Smooth muscle cell (in vitro differentiated cells): ENCODE measurements around the gene CMTM3. TPM values are rescaled to one million over a fixed set of nuclear protein-coding genes. Genes with fewer than 3 reads are reported as not detected.

Experiments used
- DNase-seq: peaks from one replicate; lab custom pipeline; 2025; ENCODE audit not compliant: unreplicated experiment; lab: John Stamatoyannopoulos, UW
- H2AFZ ChIP-seq: fragments of 200-600 bp; sonication (generic); 2 replicates; pipeline ENCODE4 v1.6.0; 2016; ENCODE audit warnings: antibody characterized with exemption, low read depth, mild to moderate bottlenecking
- H3F3A ChIP-seq: fragments of 200-600 bp; sonication (generic); 2 replicates; pipeline ENCODE4 v1.6.0; 2017; ENCODE audit warnings: antibody characterized with exemption, low read depth
- H3K27ac ChIP-seq: fragments of 200-600 bp; sonication (generic); 2 replicates; pipeline ENCODE4 v1.5.1; 2016; ENCODE audit warnings: low read depth, mild to moderate bottlenecking
- H3K27me3 ChIP-seq: fragments of 200-600 bp; sonication (generic); 2 replicates; pipeline ENCODE4 v1.6.1; 2016; ENCODE audit warnings: low read depth, mild to moderate bottlenecking
- H3K36me3 ChIP-seq: fragments of 200-600 bp; sonication (generic); 2 replicates; pipeline ENCODE4 v1.5.1; 2016; ENCODE audit warnings: low read depth
- H3K4me1 ChIP-seq: fragments of 200-600 bp; sonication (generic); 2 replicates; pipeline ENCODE4 v1.5.1; 2016; ENCODE audit warnings: low read depth
- H3K4me2 ChIP-seq: fragments of 200-600 bp; sonication (generic); 2 replicates; pipeline ENCODE4 v1.6.0; 2016; ENCODE audit warnings: mild to moderate bottlenecking
- H3K4me3 ChIP-seq: fragments of 200-600 bp; sonication (generic); 2 replicates; pipeline ENCODE4 v1.5.1; 2016; ENCODE audit warnings: mild to moderate bottlenecking
- H3K79me2 ChIP-seq: fragments of 200-600 bp; sonication (generic); 2 replicates; pipeline ENCODE4 v1.6.0; 2016; ENCODE audit warnings: low read depth, mild to moderate bottlenecking
- H3K9ac ChIP-seq: fragments of 200-600 bp; sonication (generic); 2 replicates; pipeline ENCODE4 v1.6.0; 2016; ENCODE audit warnings: low read depth
- H3K9me3 ChIP-seq: fragments of 200-600 bp; sonication (generic); replicated peaks from 2 replicates; pipeline ENCODE4 v1.5.1; 2016; ENCODE audit warnings: low read depth
- H4K20me1 ChIP-seq: fragments of 200-600 bp; sonication (generic); 2 replicates; pipeline ENCODE4 v1.6.0; 2016; ENCODE audit warnings: low read depth
- CTCF ChIP-seq: fragments of 200-600 bp; sonication (generic); IDR thresholded peaks from 2 replicates; pipeline ENCODE4 v1.5.1; 2017; ENCODE audit warnings: borderline replicate concordance, mild to moderate bottlenecking, antibody characterized with exemption; ENCODE audit not compliant: insufficient read depth, poor library complexity, severe bottlenecking
- WGBS: methylation state at CpG from one replicate; pipeline ENCODE4 v1.1.7; 2016; ENCODE audit warnings: low lambda C conversion rate; 5-methylcytosine and 5-hydroxymethylcytosine counted together
- polyA plus RNA-seq: library from polyadenylated mRNA; unstranded; fragments of >200 nt; fragmentation: Nextera tagmentation; extraction: Ambion mirVana; gene quantifications from 2 replicates; pipeline ENCODE4 v1.2.1, GENCODE V29; 2016
- total RNA-seq: library from RNA; depleted of rRNA; stranded (reverse); fragments of >200 nt; gene quantifications from 2 replicates; pipeline ENCODE4 v1.2.3, GENCODE V29; 2014

CMTM3 gene
- total and polyA plus RNA-seq, 2 experiments from 2014 or later: 21.8 to 57.8 TPM

GRCh38 chr16:66652661-66653360 is 48.3 kb downstream of the CMTM3 start:
- Histone ChIP-seq H3K4me1 (no peaks in the 10 kb centered on the region), H4K20me1 (peaks cover 17% of the 10 kb centered on the region), H3K9me3 (no peaks in the 10 kb centered on the region), H3K4me3 (no peak overlapping the region), H3K79me2 (peaks cover 16% of the 10 kb centered on the region), H3F3A (no peaks in the 10 kb centered on the region), H2AFZ (no peak overlapping the region), H3K4me2 (no peak overlapping the region), H3K9ac (no peak overlapping the region), H3K36me3 (no peaks in the 10 kb centered on the region), H3K27me3 (no peaks in the 10 kb centered on the region), H3K27ac (no peak overlapping the region)
- 91% methylated on average over 7 of the region's 7 CpGs for WGBS
- no peak for DNase-seq
- TF ChIP-seq CTCF: no peak

GRCh38 chr16:66653581-66654350 is 49.3 kb downstream of the CMTM3 start:
- Histone ChIP-seq H3K9me3 (no peaks in the 10 kb centered on the region), H3K4me3 (no peak overlapping the region), H2AFZ (no peak overlapping the region), H3K27ac (no peak overlapping the region), H4K20me1 (peaks cover 12% of the 10 kb centered on the region), H3K36me3 (no peaks in the 10 kb centered on the region), H3K4me2 (no peak overlapping the region), H3F3A (no peaks in the 10 kb centered on the region), H3K4me1 (no peaks in the 10 kb centered on the region), H3K27me3 (no peaks in the 10 kb centered on the region), H3K79me2 (peaks cover 17% of the 10 kb centered on the region), H3K9ac (no peak overlapping the region)
- WGBS: 94% methylated on average over 6 of the region's 6 CpGs
- DNase-seq: no peak
- TF ChIP-seq CTCF: no peak

- peaks cover 8% of the 10 kb centered on the region for H3K4me1 ChIP-seq
- H3K4me3 ChIP-seq: no peak overlapping the region
- 86% methylated on average over 3 of the region's 3 CpGs for WGBS
- no peaks in the 10 kb centered on the region for H3K27me3 ChIP-seq
- H3F3A ChIP-seq: peaks cover 18% of the 10 kb centered on the region
- H3K4me2 ChIP-seq: no peak overlapping the region
- no peaks in the 10 kb centered on the region for H3K36me3 ChIP-seq
- no peak overlapping the region for H3K27ac ChIP-seq
- H2AFZ ChIP-seq: no peak overlapping the region
- no peaks in the 10 kb centered on the region for H3K9me3 ChIP-seq
- TF ChIP-seq CTCF: no peak
- H4K20me1 ChIP-seq: no peaks in the 10 kb centered on the region
- no peak for DNase-seq
- H3K79me2 ChIP-seq: peaks cover 17% of the 10 kb centered on the region
- H3K9ac ChIP-seq: no peak overlapping the region
Observed at GRCh38 chr16:66656547-66656946, 52.0 kb downstream of the CMTM3 start.
